Measurements from ENCODE around the gene CCPG1.

DNA sequence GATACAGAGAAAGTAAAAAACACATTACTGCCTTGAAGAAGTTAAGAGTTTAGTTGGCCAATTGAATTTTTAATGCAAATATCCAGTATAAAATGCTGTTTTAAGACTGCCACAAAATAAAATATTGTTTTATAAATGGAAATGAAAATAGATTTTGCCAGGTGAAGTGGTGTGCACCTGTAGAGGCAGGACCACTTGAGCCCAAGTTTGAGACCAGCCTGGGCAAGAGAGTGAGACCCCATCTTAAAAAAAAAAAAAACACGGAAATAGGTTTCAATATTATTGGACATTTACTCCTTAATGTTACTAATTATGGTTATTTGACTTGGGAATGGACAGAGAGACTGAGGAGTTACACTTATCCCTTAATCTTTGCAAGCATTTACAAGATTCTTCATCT lies 87.2 kb downstream of the CCPG1 start:
- TF ChIP-seq, protein P1, sequence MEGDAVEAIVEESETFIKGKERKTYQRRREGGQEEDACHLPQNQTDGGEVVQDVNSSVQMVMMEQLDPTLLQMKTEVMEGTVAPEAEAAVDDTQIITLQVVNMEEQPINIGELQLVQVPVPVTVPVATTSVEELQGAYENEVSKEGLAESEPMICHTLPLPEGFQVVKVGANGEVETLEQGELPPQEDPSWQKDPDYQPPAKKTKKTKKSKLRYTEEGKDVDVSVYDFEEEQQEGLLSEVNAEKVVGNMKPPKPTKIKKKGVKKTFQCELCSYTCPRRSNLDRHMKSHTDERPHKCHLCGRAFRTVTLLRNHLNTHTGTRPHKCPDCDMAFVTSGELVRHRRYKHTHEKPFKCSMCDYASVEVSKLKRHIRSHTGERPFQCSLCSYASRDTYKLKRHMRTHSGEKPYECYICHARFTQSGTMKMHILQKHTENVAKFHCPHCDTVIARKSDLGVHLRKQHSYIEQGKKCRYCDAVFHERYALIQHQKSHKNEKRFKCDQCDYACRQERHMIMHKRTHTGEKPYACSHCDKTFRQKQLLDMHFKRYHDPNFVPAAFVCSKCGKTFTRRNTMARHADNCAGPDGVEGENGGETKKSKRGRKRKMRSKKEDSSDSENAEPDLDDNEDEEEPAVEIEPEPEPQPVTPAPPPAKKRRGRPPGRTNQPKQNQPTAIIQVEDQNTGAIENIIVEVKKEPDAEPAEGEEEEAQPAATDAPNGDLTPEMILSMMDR (IDR thresholded peaks at IDR 0.05) = no peak
- TF ChIP-seq POLR2AphosphoS5 (IDR thresholded peaks at IDR 0.05) (no peak), POLR2A (IDR thresholded peaks at IDR 0.05) (no peak)

Measured in upper lobe of left lung (tissue), 4 donors.